GM18873 (cell line): ENCODE results near the gene SLC4A8.

Experiments used
- ATAC-seq: cut with Tn5 transposase; IDR thresholded peaks from one replicate; pipeline ENCODE4 v1.9.1; 2021; ENCODE audit warnings: mild to moderate bottlenecking, moderate library complexity, moderate number of reproducible peaks; ENCODE audit not compliant: unreplicated experiment, low FRiP score

Gene SLC4A8

GRCh38 chr12:51548241-51548640, 123.6 kb downstream of the SLC4A8 start:
- ATAC-seq, result no peak

- no peak for ATAC-seq
Observed at GRCh38 chr12:51549637-51550036, 125.0 kb downstream of the SLC4A8 start.
